ENCODE measurements around the gene WDR27.
"Not testable (repeated sequence)": the region's sequence is repeated elsewhere in the genome, so short reads cannot be mapped to it uniquely, and the experiment has no call there.

WDR27 gene

DNA sequence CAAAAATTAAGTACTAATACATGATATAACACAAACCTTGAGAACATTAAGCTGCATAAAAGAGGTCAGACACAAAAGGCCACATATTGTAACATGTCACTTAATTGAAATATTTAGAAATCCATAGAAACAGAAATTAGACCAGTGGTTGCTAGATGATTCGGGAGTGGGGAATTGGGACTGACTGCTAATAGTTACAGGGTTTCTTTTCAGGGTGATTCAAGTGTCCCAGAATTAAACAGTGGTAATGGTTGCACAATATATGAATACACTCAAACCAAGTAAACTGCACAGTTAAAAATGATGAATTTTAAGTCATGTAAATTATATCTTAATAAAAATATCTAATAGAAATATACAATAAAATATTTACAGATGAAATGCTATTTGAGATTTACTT, 174.5 kb downstream of the WDR27 start:
- DNase-seq (ENCODE audit: low read depth) = no peak
- TF ChIP-seq, protein P1, sequence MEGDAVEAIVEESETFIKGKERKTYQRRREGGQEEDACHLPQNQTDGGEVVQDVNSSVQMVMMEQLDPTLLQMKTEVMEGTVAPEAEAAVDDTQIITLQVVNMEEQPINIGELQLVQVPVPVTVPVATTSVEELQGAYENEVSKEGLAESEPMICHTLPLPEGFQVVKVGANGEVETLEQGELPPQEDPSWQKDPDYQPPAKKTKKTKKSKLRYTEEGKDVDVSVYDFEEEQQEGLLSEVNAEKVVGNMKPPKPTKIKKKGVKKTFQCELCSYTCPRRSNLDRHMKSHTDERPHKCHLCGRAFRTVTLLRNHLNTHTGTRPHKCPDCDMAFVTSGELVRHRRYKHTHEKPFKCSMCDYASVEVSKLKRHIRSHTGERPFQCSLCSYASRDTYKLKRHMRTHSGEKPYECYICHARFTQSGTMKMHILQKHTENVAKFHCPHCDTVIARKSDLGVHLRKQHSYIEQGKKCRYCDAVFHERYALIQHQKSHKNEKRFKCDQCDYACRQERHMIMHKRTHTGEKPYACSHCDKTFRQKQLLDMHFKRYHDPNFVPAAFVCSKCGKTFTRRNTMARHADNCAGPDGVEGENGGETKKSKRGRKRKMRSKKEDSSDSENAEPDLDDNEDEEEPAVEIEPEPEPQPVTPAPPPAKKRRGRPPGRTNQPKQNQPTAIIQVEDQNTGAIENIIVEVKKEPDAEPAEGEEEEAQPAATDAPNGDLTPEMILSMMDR (IDR thresholded peaks at IDR 0.05; ENCODE audit: low read depth, low read length, missing control alignments) = no peak
- H3K4me3 ChIP-seq (ENCODE audit: low read depth, low read length) = no peak overlapping the region

DNA sequence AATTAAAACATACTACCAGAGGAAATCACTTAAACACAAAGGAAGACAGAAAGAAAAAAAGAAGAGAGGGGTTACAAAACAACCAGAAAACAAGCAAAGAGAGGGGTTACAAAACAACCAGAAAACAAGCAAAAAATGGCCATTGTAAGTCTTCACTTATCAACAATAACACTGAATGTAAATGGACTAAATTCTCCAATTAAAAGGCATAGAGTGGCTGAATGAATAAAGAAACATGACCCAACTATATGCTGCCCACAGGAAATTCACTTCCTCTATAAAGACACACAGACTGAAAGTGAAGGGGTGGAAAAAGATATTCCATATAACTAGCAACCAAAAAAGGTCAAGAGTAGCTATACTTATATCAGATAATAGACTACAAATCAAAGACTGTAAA, 180.0 kb downstream of the WDR27 start:
- no peak for DNase-seq (ENCODE audit: low read depth)
- H3K4me3 ChIP-seq (ENCODE audit: low read depth, low read length) = no peak overlapping the region
- TF ChIP-seq, protein P1 (IDR thresholded peaks at IDR 0.05; ENCODE audit: low read depth, low read length, missing control alignments) = no peak

DNA sequence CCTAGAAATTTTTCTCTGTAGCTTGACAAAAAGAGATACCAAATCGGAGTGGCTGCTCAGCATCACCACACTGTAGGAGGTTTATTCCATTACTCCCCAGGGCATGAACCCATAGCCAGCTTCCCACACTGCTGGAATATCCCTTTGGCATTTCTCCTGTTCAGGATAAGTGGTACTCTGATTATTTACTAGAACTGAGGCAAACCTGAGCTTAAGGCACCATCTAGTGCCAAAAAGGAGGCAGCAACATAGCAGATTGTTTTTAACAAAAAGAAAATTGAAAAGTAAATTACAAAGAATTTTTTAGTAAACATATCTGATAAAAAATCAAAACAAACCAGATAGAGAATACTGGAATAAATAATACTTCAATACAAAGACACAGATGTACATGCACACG, 181.7 kb downstream of the WDR27 start:
- no peak for DNase-seq (ENCODE audit: low read depth)
- TF ChIP-seq, protein P1 (IDR thresholded peaks at IDR 0.05; ENCODE audit: low read depth, low read length, missing control alignments) = no peak
- H3K4me3 ChIP-seq (ENCODE audit: low read depth, low read length) = no peak overlapping the region

DNA sequence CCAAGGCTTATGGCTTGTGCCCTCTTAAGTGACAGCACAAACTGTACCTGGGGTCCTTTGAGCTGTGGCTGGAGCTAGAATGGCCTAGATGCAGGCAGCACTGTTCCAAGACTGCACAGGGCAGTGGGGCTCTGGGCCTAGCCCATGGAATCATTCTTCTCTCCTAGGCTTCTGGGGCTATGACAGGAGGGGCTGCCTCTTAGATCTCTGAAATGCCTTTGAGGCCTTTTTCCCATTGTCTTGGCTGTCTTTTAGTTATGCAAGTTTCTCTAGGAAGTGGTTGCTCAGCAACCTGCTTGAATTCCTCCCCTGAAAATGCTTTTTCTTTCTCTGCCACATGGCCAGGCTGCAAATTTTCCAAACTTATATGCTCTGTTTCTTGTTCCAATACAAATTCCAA, 183.4 kb downstream of the WDR27 start:
- H3K4me3 ChIP-seq (ENCODE audit: low read depth, low read length) = no peak overlapping the region
- DNase-seq (ENCODE audit: low read depth) = no peak

DNA sequence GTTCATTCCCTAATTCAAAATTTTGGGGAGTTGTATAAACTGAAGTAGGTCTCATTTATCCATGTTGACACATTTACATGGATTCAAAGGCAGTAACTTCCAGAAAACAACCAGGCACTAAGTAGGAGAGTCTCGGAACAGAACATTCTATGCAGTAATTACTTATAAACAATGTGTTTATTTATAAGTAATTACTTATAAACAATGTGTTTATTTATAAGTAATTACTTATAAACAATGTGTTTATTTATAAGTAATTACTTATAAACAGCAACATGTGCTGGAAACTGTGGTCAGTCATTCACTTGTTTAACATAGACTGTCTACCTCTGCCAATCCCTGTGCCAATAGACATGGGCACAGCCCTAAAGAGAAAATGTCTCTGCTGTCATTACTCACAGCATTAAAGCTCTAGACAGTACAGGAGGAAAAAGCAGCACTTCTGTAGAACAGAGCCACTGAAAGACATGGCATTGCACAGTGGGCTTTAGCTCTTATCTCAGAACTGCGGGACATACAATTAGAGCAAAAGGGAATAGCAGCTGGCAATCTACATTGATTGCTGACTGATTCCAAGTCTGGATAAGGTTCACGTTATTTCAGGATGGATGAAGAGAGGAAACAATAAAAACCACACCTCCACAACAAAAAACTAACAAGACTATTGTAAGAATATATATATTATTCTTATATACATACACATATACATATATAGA, 188.2 kb downstream of the WDR27 start:
- TF ChIP-seq, protein P1 (IDR thresholded peaks at IDR 0.05; ENCODE audit: low read depth, low read length, missing control alignments) = no peak
- DNase-seq (ENCODE audit: low read depth) = no peak
- no peak overlapping the region for H3K4me3 ChIP-seq (ENCODE audit: low read depth, low read length)

More for the DNA sequence above, 183.4 kb downstream of the WDR27 start:
- TF ChIP-seq, protein P1 (IDR thresholded peaks at IDR 0.05; ENCODE audit: low read depth, low read length, missing control alignments) = no peak

DNA sequence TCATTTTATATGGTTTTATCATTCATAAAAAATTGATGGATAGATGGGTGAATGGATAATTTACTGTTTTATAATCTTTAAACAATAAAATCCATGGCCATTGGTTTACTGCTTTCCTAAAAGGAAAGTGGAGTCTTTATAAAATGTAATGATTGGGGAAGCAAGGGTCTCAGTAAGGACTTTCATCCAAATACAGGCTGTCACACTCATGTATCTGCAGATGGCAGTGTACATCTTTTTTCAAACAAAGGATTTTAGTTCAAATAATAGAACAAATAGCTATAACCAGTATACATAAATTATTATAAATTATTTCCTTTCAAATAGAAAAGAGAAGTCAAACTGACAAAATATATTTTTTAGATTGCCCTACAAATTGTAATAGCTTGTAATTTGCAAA, 190.0 kb downstream of the WDR27 start:
- not testable (repeated sequence) for DNase-seq (ENCODE audit: low read depth); H3K4me3 ChIP-seq (ENCODE audit: low read depth, low read length)

DNA sequence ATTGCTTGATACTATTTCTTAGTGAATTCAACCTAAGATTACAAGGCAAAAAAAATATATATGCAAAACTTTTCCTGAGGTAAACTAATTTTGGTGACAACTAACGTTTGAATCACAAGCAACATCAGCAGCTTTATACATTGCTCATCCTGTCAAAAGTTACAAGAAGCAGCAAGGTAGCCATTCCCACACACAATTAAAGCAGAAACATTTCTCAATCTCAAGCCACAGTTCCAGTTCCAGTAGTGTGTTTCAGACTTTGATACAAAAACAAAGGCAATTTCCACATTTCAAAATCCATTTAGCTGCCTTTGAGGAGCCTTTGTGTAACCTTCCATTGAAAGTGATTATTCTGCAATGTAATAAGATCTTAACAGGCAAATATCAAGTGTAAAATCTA, 191.0 kb downstream of the WDR27 start:
- no peak for DNase-seq (ENCODE audit: low read depth)
- TF ChIP-seq, protein P1 (IDR thresholded peaks at IDR 0.05; ENCODE audit: low read depth, low read length, missing control alignments) = no peak
- no peak overlapping the region for H3K4me3 ChIP-seq (ENCODE audit: low read depth, low read length)
